Spleen (tissue), 11 donors: ENCODE results near the gene ABCC3. TPM values are rescaled to one million over a fixed set of nuclear protein-coding genes. Genes with fewer than 3 reads are reported as not detected.
A peak's percentile ranks its signal among the peaks of the same experiment; 100 is the strongest.

ENCODE experiments used
- DNase-seq: peaks from one replicate; pipeline ENCODE4 v3.0.0-alpha.2; 2020
- H3K27ac ChIP-seq, 8 donors: fragments of 200-600 bp; sonication (generic) in 7 of 8; 1 replicate in 4 of 8; 2 replicates in 4 of 8; pipeline versions ENCODE4 v1.5.0 to v1.8.0; 2016 to 2021; ENCODE audit warnings: inconsistent platforms in 4 of 8, mild to moderate bottlenecking in 4 of 8, moderate library complexity in 1 of 8
- H3K27me3 ChIP-seq, 7 donors: fragments of 200-600 bp; sonication (generic) in 6 of 7; replicated peaks in 1 of 7; 1 replicate in 4 of 7; 2 replicates in 3 of 7; pipeline versions ENCODE4 v1.5.0 to v1.8.0; 2016 to 2021; ENCODE audit warnings: inconsistent platforms in 3 of 7, mild to moderate bottlenecking in 1 of 7
- H3K36me3 ChIP-seq, 6 donors: fragments of 200-600 bp; sonication (generic) in 5 of 6; 1 replicate in 4 of 6; 2 replicates in 2 of 6; pipeline versions ENCODE4 v1.5.0 to v1.8.0; 2016 to 2021; ENCODE audit warnings: inconsistent platforms in 2 of 6
- H3K4me1 ChIP-seq, 6 donors: fragments of 200-600 bp; sonication (generic) in 5 of 6; 1 replicate in 3 of 6; 2 replicates in 3 of 6; pipeline versions ENCODE4 v1.5.0 to v1.8.0; 2016 to 2021; ENCODE audit warnings: inconsistent platforms in 3 of 6
- H3K4me3 ChIP-seq, 8 donors: fragments of 200-600 bp; sonication (generic) in 7 of 8; 1 replicate in 4 of 8; 2 replicates in 4 of 8; pipeline versions ENCODE4 v1.5.0 to v1.8.0; 2016 to 2021; ENCODE audit warnings: inconsistent platforms in 4 of 8, mild to moderate bottlenecking in 4 of 8, moderate library complexity in 2 of 8
- H3K9me3 ChIP-seq, 8 donors: fragments of 200-600 bp; sonication (generic) in 7 of 8; 1 replicate in 4 of 8; 2 replicates in 4 of 8; pipeline versions ENCODE4 v1.5.0 to v1.8.0; 2016 to 2021; ENCODE audit warnings: inconsistent platforms in 4 of 8
- POLR2A ChIP-seq, 3 donors: fragments of 450-650 bp; IDR thresholded peaks; one replicate each; pipeline ENCODE4 v1.5.1; 2017; ENCODE audit warnings: antibody characterized with exemption in 3 of 3, mild to moderate bottlenecking in 1 of 3
- POLR2AphosphoS5 ChIP-seq, 3 donors: sonication (generic); formaldehyde crosslinking; IDR thresholded peaks; one replicate each; pipeline ENCODE4 v1.5.1; 2017; ENCODE audit warnings: antibody characterized with exemption in 3 of 3
- WGBS, 5 donors: extraction: QIAGEN DNeasy Blood & Tissue Kit in 3 of 5; methylation state at CpG; one replicate each; pipeline versions ENCODE4 v1.1.5 to v1.1.7; 2013 to 2018; 5-methylcytosine and 5-hydroxymethylcytosine counted together
- intact Hi-C: fragments of 100-400 bp; cut with DNase I; formaldehyde crosslinking; loops from one replicate; pipeline ENCODE4 v1.15.0; 2023; ENCODE audit warnings: low total_unique reads
- polyA plus RNA-seq, 3 donors: library from polyadenylated mRNA; stranded (reverse); fragments of 200-250 nt; gene quantifications; one replicate each; pipeline ENCODE4 v1.2.1, GENCODE V29; 2013
- total RNA-seq, 7 donors: library from RNA; depleted of rRNA in 3 of 7; stranded (reverse); fragments of >200 nt in 3 of 7; fragmentation: NEBNext Ultra II Directional in 4 of 7; extraction: Animal tissue kit (Norgen Biotek cat#: 25700) in 4 of 7; gene quantifications; one replicate each; pipeline versions ENCODE4 v1.1.0 to v1.2.1, GENCODE V29; 2016 to 2021
- TF ChIP-seq, protein P1 (sequence below), 11 experiments: fragments of 200-600 bp in 7 of 11; fragments of 450-650 bp in 4 of 11; sonication (generic) in 4 of 11; IDR thresholded peaks in 8 of 11; conservative IDR thresholded peaks in 3 of 11; 1 replicate in 7 of 11; 2 replicates in 4 of 11; pipeline versions ENCODE4 v1.4.0 to v1.8.0; 2016 to 2021; ENCODE audit warnings: antibody characterized with exemption in 11 of 11, inconsistent platforms in 4 of 11, mild to moderate bottlenecking in 1 of 11
- donor health status: healthy with polysubstance abuse.
- donor health status: DM: no; HTN: no; CAD: no; lungs with moderate emphysema.
- donor health status: DM: no; HTN: no; CAD: no.
- donor health status: Bipolar disorder and iron deficiency.
- donor health status: healthy.
- donor health status: DM: no; HTN: no; CAD: no.
- donor health status: DM: yes; HTN: yes; CAD: no.

The ABCC3 gene
- total and polyA plus RNA-seq, 10 donors: 8.6 to 37.1 (median 30.0) TPM

DNA sequence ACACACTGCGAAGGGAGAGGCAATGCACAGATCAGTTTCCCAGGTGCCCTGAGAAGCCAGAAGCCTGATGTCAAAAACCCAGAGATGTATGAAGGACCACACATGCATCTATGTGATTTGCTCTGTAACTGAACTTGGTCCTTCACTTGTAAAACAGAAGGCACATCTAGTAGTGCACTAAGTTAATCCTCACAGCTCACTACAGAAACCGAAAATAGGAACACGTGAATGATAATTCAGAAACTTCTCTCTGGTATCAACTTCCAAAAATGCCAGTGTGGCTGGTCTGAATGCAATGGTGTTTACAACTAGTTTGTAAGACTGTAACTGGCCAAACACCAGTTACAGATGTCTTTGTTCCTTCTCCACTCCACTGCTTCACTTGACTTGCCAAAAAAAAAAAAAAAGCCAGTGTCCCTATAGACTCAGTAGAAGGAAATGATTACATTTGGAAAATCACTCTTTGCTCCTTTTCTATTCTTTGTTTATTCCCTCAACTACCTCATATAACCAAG lies 61.7 kb downstream of the ABCC3 start:
- no peak for DNase-seq
- TF ChIP-seq POLR2A (IDR thresholded peaks at IDR 0.05) (no peak), POLR2AphosphoS5 (IDR thresholded peaks at IDR 0.05) (no peak)
- TF ChIP-seq, protein P1, sequence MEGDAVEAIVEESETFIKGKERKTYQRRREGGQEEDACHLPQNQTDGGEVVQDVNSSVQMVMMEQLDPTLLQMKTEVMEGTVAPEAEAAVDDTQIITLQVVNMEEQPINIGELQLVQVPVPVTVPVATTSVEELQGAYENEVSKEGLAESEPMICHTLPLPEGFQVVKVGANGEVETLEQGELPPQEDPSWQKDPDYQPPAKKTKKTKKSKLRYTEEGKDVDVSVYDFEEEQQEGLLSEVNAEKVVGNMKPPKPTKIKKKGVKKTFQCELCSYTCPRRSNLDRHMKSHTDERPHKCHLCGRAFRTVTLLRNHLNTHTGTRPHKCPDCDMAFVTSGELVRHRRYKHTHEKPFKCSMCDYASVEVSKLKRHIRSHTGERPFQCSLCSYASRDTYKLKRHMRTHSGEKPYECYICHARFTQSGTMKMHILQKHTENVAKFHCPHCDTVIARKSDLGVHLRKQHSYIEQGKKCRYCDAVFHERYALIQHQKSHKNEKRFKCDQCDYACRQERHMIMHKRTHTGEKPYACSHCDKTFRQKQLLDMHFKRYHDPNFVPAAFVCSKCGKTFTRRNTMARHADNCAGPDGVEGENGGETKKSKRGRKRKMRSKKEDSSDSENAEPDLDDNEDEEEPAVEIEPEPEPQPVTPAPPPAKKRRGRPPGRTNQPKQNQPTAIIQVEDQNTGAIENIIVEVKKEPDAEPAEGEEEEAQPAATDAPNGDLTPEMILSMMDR (IDR thresholded peaks at IDR 0.05 in 8 of 11, conservative IDR thresholded peaks at IDR 0.05 in 3 of 11): no peak
- H3K9me3 ChIP-seq: no peaks in the 10 kb centered on the region
- H3K4me1 ChIP-seq: peaks cover 0 to 23% (median 1%) of the 10 kb centered on the region in 6 donors
- H3K36me3 ChIP-seq: peaks cover 9 to 100% (median 79%) of the 10 kb centered on the region in 6 donors
- intact Hi-C loops: loop anchor here (5.0 kb wide), 1 partner anchor 149 kb away; the partner anchor contains the start of gene SPATA20
- H3K4me3 ChIP-seq: no peak overlapping the region
- no peaks in the 10 kb centered on the region for H3K27me3 ChIP-seq
- H3K27ac ChIP-seq: peak overlapping the region in 2 of 8 donors; percentile 9 to 16
- 78 to 90% (median 87%) methylated on average over 3 of the region's 3 CpGs for WGBS, 5 donors

DNA sequence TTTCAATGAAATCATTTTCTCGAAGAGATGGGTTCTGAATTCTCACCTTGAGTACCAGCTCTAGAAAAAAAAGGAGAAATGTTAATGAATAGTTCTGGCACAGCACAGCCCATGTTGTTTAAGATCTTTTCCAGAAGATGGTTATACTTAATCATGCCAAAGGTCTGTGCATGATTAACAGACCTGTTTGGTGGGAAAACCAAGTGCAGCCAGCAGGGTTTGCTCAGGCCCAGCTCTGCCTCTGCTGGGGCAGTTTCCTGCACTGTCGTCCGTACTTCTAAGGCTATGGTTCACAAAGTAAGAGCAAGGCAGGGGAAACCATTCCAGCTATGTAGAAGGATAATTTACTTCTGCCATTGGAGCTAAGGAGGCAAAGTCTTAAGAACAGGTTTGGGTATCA lies 62.4 kb downstream of the ABCC3 start:
- TF ChIP-seq POLR2A (IDR thresholded peaks at IDR 0.05): no peak
- TF ChIP-seq, protein P1 (IDR thresholded peaks at IDR 0.05 in 8 of 11, conservative IDR thresholded peaks at IDR 0.05 in 3 of 11): no peak
- TF ChIP-seq POLR2AphosphoS5 (IDR thresholded peaks at IDR 0.05): no peak

DNA sequence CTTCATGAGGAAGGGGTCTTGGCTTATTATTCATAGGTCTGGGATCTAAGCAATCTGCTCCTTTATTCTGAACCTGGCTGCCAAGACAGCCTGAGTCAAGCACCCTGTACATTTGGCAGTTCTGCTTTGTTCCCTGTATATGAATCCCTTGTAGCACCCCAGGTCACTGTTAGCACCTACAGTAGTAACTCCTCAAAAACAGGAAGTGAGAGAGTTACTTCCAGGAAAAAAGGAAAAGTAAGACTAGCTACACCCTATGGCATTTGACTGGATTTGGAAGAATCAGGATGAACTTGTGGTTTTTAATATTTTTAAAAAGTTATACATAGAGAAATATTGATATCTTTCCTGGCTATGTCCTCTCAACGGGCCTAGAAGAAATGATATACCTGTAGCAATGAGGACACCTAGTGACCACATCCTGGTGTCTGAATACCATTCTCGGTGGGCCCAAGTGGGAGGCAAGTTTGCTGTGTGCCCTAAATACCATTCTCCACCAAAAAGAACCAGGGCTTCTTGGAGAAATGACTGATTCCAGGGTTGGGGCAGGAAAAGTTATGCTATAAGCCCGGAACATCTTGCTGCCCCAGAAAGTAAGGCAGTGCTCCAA lies 63.1 kb downstream of the ABCC3 start:
- Histone ChIP-seq H3K4me3 (no peak overlapping the region), H3K4me1 (peaks cover 0 to 37% (median 1%) of the 10 kb centered on the region in 6 donors), H3K27ac (peak overlapping the region in 1 of 8 donors; percentile 33), H3K27me3 (no peaks in the 10 kb centered on the region), H3K36me3 (peaks cover 9 to 97% (median 78%) of the 10 kb centered on the region in 6 donors), H3K9me3 (no peaks in the 10 kb centered on the region)
- intact Hi-C loops: loop anchor here (5.0 kb wide), 1 partner anchor 150 kb away; the partner anchor contains the start of gene SPATA20
- 54 to 84% (median 66%) methylated on average over 3 of the region's 3 CpGs for WGBS, 5 donors
- TF ChIP-seq POLR2AphosphoS5 (IDR thresholded peaks at IDR 0.05) (no peak), POLR2A (IDR thresholded peaks at IDR 0.05) (no peak)
- TF ChIP-seq, protein P1 (IDR thresholded peaks at IDR 0.05 in 8 of 11, conservative IDR thresholded peaks at IDR 0.05 in 3 of 11): no peak
- DNase-seq: no peak

More for the DNA sequence above, 62.4 kb downstream of the ABCC3 start:
- Histone ChIP-seq H3K27ac (peak overlapping the region in 1 of 8 donors; percentile 9), H3K4me1 (peaks cover 0 to 30% (median 1%) of the 10 kb centered on the region in 6 donors), H3K4me3 (no peak overlapping the region), H3K36me3 (peaks cover 9 to 100% (median 82%) of the 10 kb centered on the region in 6 donors), H3K27me3 (no peaks in the 10 kb centered on the region), H3K9me3 (no peaks in the 10 kb centered on the region)
- 91 to 97% (median 94%) methylated on average over 3 of the region's 3 CpGs for WGBS, 5 donors
- intact Hi-C loops: loop anchor here (5.0 kb wide), 1 partner anchor 150 kb away; the partner anchor contains the start of gene SPATA20
- no peak for DNase-seq

DNA sequence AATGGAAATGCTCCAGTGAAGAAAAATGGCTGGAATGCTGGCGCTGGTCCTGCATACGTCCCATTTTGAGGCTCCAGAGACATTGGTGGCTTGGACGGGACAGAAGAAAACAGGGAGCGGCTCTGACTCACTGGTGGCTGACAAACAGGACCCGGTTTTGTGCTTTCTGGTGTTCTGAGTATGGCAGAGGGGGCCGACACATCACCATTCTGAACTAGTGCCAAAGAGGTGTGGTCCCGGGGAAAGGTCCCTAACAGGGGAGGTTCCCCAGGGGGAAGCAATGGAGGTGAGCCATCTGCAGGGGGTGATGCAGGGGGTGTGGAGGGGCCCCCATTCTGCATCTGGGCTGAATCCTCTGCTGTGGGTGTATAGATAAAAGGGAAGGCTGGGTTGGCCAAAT lies 64.7 kb downstream of the ABCC3 start:
- intact Hi-C loops: loop anchor here (5.0 kb wide), 1 partner anchor 152 kb away; the partner anchor contains the start of gene SPATA20
- no peak for DNase-seq
- Histone ChIP-seq H3K27me3 (no peaks in the 10 kb centered on the region), H3K9me3 (no peaks in the 10 kb centered on the region), H3K4me1 (peaks cover 4 to 53% (median 14%) of the 10 kb centered on the region in 6 donors), H3K36me3 (peaks cover 9 to 97% (median 66%) of the 10 kb centered on the region in 6 donors), H3K4me3 (no peak overlapping the region), H3K27ac (no peak overlapping the region)
- TF ChIP-seq, protein P1 (IDR thresholded peaks at IDR 0.05 in 8 of 11, conservative IDR thresholded peaks at IDR 0.05 in 3 of 11): no peak
- TF ChIP-seq POLR2AphosphoS5 (IDR thresholded peaks at IDR 0.05) (no peak), POLR2A (IDR thresholded peaks at IDR 0.05) (no peak)
- WGBS, 5 donors: 92 to 95% (median 93%) methylated on average over 7 of the region's 7 CpGs
